NCI-H2196 treated with DMSO at 0.1 percent for 48 hours (cell line): ENCODE data around the gene NRXN2.
"Not testable (repeated sequence)": the region's sequence is repeated elsewhere in the genome, so short reads cannot be mapped to it uniquely, and the experiment has no call there.

Source experiments
- DNase-seq: peaks from one replicate; lab custom pipeline; 2025; ENCODE audit not compliant: unreplicated experiment; lab: John Stamatoyannopoulos, UW

The NRXN2 gene

GRCh38 chr11:64677441-64678023 lies 45.5 kb downstream of the NRXN2 start:
- no peak for DNase-seq

DNA sequence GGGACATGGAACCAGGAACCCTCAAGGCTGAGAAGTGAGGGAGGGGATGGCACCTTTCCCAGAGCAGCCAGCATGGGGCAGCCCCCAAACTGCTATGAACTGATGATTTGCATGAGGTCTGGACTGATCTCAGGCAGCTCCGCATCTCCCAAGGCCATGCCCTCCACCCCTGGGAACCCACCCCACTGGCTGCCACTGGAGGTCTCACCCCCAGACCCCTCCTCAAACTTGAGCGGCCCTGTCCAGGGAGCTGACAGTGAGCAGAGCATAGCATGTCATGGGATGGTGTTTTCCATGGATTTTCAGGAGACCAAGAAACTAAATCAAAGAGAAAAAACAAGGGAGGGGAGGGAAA lies 46.8 kb downstream of the NRXN2 start:
- DNase-seq = no peak

DNA sequence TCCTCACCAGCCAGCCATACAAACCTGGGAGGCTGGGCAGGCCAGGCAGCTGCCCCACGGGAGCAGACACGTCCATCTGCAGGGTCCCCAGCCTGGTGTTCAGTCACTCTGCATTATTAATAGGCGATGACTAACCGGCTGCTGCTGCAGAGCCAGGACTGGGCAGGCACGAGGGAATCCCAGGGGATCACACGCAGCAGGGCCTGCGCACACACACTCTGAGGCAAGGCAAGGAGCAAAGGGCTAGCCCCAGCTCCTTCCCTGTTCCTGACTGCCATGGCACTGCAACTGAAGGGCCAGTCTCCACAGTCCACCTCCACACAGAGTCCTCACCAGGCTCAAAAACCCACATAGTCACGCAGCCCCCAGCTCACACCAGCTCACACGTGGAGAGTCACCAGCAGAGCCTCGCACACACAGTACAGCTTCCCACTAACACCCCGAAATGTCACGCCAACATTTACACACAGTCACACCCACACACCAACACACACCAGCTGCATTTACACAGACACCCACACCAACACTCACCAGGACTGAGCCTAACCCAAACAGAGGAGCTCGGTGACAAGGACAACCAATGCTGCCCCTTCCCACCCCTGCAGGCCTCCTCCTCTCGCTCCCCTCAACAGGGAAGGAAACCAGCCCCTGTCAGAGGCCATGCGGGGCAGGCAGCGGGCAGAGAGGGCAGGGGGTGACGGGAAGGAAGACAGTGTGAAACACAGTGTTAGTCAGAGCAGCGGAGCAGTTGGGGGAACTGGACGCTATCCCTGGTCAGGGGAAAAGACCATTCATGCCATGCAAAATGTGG lies 47.3 kb downstream of the NRXN2 start:
- no peak for DNase-seq

GRCh38 chr11:64674774-64675173 lies 48.2 kb downstream of the NRXN2 start:
- no peak for DNase-seq

DNA sequence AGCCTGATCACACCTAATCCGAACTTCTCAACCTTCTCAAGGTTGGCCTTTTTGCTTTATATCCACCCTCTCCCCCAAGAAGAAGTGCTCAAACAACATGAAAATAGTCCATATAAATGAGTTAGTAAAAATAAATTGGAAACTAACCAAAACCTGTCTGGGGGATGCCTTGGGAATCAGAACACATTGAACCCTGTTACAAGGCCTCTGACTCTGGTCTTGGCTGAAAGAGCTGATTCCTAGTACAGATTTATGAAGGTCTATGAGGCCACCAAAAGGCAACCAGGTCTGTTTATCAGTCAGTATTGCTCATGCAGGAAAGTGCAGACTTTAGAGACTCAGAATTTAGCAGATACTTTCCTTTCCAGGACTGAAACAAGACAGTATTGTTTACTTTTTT lies 49.7 kb downstream of the NRXN2 start:
- no peak for DNase-seq

DNA sequence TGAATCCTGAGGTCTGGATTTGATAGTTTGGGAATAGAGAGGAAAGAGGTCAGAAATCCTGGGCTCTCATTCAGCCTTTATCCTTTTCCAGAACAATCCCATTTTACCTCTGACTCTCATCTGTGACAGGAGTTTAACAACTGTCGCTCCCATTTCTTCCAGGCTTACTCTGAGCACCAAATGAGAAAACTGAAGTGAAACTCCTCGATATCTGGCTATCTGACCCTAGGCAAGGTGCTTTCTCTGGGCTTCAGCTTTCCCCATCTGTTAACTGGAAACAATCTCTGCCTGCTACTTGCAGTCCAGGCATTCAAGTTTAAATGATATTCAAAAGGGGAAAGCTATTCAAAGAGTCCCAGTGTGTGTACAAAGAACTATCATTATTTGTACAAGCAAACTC lies 50.1 kb downstream of the NRXN2 start:
- DNase-seq = no peak

DNA sequence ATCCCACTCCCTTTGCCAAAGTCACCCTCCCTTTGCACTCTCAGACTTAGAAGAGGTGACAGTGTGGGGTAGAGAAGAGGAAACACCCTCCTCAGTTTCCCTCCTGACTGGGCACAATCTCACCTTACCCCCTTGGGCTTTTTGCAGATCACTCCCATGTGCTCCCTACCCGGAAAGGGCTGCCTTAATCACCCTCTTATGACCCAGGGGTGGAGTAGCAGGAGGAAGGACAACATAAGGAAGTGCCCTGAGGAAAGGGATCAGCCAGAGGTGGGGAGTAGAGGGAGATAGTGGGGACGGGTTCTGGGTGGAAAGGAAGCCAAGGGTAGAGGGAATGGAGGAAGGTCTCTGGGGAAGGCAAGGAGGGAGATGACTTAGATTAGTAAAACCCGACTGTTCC lies 52.0 kb downstream of the NRXN2 start:
- no peak for DNase-seq

DNA sequence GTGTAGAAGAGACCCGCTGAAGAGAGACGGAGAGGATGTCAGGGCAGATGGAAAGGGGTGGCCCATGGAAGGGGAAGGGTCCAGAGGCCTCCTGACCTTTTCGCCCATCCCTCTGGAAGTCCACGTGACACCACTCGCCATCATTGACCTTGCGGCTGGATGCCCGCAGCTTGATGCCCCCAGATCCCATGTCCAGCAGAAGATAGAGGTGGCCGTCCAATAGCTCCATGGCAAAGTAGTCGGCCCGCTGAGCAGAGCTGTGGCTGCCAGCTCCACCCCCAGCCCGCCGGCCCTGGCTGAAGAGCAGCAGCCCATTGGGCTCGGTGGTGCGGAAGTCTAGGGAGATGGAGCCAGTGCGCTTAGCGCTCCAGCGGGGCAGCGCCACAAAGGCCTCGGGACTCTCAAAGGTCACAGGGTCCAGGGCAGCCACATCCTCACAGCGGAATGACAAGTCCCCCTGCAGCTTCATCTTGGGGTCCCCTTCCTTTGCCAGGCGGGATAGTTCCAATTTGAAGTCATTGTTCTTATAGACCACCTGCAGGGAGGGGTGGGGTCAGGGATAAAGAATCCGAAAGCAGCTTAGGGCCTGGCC lies 55.7 kb downstream of the NRXN2 start:
- no peak for DNase-seq

- DNase-seq = no peak
These were observed 57.6 kb downstream of the NRXN2 start for GRCh38 chr11:64665411-64665821.

DNA sequence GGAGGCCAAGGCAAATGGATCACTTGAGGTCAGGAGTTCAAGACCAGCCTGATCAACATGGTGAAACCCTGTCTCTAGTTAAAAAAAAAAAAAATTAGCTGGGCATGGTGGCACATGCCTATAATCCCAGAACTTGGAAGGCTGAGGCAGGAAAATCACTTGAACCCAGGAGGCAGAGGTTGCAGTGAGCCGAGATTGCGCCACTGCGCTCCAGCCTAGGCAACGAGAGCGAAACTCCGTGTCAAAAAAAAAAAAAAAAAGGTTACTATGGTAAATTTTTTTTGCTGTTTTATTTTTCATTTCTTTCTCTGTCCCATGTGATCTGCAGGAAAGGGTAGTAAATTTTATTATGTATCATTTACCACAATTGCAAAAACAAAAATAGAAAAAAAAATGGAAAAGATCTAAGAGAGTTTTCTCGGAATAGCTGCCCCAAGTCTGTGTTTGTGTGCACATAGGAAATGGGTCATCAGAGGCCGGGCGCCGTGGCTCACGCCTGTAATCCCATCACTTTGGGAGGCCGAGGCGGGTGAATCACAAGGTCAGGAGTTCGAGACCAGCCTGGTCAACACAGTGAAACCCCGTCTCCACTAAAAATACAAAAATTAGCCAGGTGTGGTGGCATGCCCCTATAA lies 58.6 kb downstream of the NRXN2 start:
- not testable (repeated sequence) for DNase-seq

DNA sequence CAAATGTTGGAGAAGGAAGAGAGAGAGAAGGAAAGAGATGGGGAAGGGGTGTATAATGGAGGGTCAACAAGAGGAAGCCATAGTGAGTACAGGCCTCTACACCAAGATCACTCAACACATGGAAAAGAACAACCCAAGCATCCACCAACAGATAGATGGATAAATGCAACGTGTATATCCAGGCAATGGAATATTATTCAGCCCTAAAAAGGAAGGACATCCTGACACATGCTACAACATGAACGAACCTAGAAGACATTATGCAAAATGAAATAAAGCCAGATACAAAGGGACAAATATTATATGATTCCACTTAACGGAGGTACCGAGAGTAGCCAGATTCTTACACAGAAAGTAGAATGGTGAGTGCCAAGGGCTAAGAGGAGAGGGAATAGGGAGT lies 59.3 kb downstream of the NRXN2 start:
- DNase-seq = no peak

DNA sequence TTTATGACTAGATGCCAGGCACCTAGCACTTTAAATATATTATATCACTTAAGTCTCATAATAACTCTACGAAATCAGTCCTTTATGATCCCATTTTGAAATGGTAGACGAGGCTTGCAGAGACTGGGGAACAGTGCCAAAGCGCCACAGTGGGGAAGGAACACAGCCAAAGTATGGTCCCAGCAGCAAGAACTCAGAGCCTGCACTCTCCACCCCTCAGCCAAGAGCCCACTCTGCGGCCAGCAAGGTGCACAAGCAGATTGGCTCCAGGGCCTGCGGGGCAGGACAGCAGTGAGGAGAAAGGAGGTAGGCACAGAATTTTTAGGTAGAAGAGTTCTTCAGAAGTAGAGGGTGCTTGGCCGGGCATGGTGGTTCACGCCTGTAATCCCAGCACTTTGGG lies 61.4 kb downstream of the NRXN2 start:
- no peak for DNase-seq

- DNase-seq = no peak
These were observed 61.9 kb downstream of the NRXN2 start for GRCh38 chr11:64661146-64661545.

- DNase-seq = no peak
These were observed 62.3 kb downstream of the NRXN2 start for GRCh38 chr11:64660706-64661105.

- DNase-seq = no peak
These were observed 62.8 kb downstream of the NRXN2 start for GRCh38 chr11:64660205-64660604.

- no peak for DNase-seq
These were observed 63.4 kb downstream of the NRXN2 start for GRCh38 chr11:64659417-64660144.

DNA sequence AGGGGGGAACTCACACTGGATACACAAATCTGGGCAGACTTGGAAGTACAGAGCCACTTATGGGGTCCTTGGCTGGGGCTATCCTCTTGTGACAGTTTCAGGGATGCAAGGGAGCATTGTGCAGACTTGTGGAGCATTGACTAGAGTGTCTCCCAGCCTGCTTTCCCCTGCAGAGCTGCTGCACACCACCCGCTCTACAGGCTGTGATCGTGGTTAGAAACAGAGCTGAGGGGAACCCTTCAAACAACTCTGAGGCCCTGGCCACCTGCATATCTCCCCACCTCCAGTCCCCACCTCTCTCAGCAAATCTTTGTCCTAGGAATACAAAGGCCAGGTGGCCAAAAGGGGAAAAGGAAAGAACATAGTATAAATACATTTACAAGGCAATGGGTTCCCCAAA lies 64.7 kb downstream of the NRXN2 start:
- DNase-seq = no peak

DNA sequence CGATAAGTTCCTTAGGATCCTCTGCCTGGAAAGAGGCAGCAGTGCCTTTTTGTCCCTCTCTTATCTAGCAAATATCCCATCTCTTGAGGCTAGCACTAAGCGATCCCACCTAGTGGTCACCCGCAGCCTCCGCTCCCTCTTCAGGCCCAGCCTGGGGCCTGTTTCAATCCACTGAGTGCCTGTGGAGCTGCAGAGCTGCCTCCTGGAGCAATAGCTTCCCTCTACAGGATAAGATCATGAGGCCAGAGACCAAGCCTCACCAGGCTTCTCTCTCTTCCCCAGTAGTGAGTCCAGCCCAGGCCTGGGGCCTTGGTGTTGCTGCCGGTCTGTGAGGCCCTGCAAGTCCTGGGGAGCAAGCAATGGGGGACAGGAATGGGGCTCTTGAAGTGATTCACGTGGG lies 66.1 kb downstream of the NRXN2 start:
- no peak for DNase-seq

DNA sequence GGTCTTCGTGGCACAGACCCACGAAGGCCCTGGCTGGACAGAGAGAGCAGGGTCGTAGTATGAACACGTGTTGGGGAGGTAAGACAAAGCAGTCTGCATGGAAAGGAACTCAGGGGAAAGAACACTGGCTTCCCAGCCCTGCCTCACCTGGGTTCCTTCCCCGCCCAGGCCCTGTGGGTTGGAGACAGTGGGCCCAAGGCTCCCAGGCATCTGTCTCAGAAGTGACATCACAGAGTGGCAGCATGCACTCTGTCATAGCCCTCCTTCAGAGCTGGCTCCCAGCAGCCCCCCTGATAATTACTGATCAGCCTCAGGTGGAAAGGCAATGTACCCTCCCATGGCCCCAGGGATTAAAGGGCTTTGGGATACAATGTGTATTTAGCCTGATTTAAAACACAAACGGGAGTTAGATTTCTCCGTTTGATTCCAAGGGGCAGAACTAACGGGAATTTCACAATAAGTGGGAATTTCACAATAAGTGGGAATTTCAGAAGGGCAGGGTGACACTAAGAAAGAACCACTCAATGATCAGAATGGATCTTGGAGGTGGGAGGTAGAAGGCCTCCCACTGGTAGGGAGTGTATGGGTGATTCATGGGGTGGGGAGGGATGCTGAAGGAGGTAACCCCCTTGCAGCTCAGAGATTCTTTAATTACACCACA lies 66.9 kb downstream of the NRXN2 start:
- no peak for DNase-seq

- DNase-seq = no peak
These were observed 67.9 kb downstream of the NRXN2 start for GRCh38 chr11:64654958-64655541.

DNA sequence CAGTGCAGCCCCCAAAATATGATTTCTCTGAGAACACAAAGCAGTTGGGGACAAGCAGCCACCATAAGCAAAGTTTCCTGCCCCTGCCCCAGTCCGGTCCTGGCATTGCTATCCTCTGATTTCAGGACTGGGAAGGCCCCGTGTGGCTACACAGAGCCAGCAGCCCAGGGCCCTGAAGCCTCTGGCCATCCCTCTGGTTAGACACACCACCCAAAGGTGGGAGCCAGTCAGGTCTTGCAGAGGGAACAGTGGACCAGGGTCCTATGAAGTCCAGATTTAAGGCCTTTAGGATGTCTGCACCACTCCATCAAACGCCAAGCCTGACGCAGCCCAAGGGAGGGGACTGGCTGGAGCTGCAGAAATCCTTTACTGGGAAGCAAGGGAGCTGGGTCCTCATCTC lies 68.6 kb downstream of the NRXN2 start:
- no peak for DNase-seq
